SW 1271 (cell line): ENCODE data around the gene KRTAP5-2.
"Not testable (repeated sequence)": the region's sequence is repeated elsewhere in the genome, so short reads cannot be mapped to it uniquely, and the experiment has no call there.

ENCODE experiments used
- DNase-seq, 2 experiments: peaks; one replicate each; lab custom pipeline; 2025; lab: John Stamatoyannopoulos, UW

KRTAP5-2 gene

DNA sequence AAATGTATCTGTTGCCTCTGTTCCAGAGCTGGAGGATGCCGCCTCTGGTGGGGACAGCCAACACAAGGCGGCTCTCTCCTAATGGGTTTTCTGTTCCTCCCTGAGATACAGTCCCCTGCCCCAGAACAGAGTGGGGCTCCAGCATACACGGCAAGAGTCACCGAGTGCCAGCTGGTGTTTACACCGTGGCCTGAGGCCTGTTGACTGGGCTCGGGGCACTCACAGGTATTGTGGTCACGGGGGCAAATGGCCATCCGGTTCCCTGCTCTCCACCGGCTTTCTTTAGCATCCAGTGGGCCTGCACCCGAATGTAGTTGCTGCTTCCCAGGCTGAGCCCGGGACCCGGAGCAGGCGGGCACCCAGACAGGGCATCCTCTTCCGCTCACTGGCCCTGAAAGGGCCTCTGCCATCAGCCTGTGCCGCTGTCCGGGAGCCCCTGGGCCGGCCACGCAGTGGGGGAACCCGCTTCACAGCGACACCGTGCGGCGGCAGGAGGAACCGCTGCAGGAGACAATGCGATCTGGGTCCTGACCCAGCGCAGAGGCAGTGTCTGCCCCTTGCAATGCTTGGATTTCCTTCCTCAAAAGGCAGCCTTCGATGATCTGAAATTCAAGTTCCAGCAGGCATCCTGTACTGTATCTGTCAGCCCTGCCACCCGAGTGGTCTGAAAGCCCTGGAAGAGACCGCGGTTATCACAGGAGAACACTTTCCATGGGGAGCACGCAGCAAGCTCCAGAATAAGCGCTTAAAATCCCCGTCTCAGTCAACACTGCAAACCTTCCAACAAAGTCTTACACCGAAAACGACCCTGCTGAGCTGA lies 30.6 kb upstream of the KRTAP5-2 start:
- no peak for DNase-seq

DNA sequence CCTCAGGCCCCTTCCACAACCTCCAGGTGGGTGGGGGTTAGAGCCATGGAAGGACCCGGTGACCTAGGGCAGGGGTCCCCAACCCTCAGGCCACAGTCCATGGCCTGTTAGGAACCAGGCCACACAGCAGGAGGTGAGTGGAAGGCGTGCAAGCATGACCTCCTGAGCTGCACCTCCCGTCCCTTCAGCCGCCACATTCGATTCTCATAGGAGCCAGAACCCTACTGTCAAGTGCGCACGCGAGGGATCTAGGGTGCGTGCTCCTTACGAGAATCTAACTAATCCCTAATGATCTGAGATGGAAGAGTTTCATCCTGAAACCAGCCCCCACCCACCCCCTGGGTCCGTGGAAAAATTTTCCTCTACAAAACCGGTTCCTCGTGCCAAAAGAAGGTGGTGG lies 27.4 kb upstream of the KRTAP5-2 start:
- DNase-seq, result no peak

DNA sequence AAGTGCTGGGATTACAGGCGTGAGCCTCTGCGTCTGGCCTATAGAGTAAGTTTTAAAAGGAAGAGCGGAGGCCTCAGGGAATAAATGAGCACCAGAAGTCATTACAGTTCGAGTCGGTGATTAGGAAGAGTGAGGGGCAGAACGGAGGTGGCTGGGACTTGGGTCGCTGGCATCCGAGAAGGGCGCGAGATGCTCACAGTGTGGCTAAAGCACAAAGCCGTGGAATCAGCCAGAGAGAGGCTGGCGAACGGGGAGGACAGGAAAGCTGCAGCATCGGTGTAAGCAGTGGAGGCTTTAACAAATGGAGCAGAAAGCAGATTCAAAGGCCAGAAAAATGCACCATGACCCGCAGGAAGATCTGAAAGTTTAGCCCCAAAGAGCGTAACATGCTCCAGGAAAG lies 26.5 kb upstream of the KRTAP5-2 start:
- DNase-seq, result no peak

DNA sequence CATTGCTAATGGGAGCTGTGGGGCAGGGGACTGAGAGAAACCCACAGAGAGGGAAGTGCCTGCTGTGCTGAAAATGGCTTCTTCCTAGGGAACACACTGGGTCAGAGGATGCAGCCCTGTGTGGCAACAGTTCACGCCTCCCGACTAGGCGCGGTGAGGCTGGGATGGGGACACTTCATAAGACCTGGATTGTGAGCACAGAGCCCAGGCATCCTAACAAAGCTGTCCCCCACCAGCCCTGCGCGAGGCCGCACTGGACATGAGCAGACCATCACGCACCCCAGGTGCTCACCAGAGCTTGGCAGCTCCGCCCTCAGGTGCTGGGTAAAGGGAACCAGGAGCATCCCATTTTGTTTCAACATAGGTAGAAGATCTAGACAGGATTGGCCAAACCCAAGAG lies 25.6 kb upstream of the KRTAP5-2 start:
- DNase-seq, result no peak

DNA sequence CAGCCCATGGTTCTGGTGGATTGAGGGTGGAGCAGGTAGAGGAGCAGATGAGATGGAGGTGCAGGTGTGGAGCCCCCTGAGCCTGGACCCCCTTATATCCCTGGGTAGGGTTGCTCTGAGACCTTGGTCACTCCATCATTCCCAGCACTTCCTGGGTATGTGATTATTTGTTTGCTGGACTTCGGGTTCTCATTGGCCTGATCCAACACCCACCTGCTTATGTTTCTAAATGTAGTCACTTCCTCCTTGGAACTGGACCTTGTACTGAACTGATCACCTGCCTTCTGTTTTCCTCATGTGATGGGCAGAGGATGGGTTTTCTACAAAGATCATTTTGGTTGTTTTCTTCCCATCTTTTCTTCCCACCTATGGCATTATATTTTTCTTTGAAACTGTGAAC lies 24.0 kb upstream of the KRTAP5-2 start, which contains the start of gene KRTAP5-4:
TSS of gene KRTAP5-4 (minus strand) at position 53 of the 400 bp plus-strand sequence. CDS start at position 8, 45 bp downstream.
- DNase-seq, result no peak

DNA sequence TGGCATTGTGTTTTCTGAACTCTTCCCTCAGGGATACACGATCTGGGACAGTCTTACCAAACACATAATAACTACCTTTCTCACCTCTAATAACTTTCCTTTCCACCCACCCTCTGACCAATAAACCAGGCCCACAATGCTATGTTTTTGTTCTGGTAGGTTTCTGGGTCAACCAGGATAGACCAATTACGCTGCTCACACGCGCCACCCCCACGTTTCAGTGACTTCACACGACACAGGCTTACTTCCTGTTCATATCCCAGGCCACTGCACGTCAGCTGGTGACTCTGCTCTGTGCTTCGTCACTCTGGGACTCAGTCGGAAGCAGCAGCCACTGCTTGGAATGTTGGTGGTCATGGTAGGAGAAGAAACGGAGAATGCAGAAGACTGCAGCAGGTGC lies 21.4 kb upstream of the KRTAP5-2 start:
- no peak for DNase-seq

DNA sequence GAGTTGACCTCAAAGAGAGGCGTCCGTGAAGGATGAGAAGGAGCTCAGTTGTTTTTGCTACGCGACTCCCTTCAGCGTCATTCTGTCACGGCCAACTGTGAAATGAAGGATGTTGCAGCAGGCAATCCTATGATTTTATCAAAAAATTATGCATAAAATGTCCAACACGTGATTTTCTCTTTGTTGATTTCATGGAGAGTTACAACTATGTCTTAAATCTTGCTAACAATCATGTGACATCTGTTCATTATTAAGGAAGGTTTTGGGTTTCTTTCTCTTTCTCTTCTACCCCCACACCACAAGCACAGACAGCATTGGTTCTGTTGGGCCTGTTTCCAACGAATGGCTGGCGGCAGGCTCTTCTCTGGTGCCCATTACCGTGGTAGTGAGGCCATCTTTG lies 20.1 kb upstream of the KRTAP5-2 start:
- no peak for DNase-seq

DNA sequence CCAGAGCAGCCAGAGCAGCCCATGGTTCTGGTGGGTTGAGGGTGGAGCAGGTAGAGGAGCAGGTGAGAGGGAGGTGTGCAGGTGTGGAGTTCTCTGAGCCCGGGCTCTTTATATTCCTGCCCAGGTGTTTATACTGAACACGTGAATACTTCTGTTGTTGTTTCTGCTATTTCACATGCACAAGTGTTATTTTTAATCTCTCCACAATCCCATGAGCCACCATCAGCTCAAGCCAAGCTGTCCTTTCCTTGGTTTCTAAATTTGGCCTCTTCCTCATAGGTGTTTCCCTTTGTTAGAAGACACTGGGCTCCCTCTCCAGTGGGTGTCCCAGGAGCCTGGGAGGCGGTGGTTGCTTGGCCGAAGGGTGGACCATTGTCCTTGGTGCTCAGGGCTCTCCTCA lies 10.3 kb upstream of the KRTAP5-2 start, which contains the start of gene KRTAP5-3:
TSS of gene KRTAP5-3 (minus strand) at position 101 of the 400 bp plus-strand sequence. CDS start at position 23, 78 bp downstream.
- DNase-seq, result no peak

DNA sequence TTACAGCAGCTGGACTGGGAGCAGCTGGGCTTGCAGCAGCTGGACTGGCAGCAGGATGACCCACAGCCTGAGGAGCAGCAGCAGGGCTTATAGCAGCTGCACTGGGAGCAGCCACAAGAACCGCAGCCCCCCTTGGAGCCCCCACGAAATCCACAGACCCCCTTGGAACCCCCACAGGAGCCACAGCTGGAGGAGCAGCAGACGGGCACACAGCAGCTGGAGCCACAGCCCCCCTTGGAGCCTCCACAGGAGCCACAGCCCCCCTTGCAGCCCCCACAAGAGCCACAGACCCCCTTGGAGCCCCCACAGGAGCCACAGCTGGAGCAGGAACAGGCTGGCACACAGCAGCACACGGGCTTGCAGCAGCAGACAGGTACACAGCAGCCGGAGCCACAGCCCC lies 9.8 kb upstream of the KRTAP5-2 start:
- not testable (repeated sequence) for DNase-seq

DNA sequence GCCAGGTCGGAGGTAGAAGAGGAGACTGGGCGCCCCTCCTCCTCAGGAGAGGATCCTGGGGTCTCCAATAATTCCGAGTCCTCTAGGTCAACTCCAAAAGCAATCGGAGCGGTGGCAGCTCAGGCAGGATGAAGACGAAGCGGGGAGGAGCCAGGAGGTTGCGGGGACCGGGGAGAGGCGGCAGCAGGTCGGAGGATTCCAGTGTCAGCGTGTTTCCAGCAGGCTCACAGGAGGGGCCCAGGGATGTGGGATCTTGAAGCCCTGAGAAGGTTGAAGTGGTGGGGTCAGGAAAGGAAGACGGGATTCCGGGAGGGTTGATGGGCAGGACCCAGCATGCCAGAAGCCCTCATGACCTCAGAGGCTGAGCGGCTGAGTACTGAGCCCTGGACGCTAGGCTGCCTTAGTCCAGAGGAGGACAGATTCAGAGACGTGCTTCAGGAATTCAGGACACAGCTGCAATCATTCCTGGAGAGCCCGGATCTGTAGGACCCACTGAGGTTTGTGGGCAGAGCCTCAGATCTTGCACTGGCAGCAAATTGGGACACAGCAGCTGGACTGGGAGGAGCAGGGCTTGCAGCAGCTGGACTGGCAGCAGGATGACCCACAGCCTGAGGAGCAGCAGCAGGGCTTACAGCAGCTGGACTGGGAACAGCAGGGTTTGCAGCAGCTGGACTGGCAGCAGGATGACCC lies 9.2 kb upstream of the KRTAP5-2 start:
- DNase-seq, result not testable (repeated sequence)

DNA sequence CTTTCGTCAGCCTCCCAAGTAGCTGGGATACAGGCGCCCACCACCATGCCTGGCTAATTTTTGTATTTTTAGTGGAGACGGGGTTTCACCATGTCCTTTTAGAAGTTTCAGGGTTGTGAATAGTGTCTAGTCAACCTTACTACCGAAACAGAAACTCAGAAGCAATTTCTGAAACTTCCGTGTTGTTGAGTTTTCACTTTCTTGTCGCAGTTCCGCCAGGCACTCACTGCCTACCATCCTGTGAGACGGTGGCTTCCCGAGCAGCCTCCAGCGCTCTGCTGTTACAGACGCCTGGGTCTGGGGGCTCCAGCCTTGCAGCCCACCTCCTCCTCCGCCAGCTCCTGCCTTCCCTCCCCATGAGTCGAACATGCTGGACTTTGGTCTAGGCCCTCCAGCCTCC lies 7.8 kb upstream of the KRTAP5-2 start:
- DNase-seq, result not testable (repeated sequence)

DNA sequence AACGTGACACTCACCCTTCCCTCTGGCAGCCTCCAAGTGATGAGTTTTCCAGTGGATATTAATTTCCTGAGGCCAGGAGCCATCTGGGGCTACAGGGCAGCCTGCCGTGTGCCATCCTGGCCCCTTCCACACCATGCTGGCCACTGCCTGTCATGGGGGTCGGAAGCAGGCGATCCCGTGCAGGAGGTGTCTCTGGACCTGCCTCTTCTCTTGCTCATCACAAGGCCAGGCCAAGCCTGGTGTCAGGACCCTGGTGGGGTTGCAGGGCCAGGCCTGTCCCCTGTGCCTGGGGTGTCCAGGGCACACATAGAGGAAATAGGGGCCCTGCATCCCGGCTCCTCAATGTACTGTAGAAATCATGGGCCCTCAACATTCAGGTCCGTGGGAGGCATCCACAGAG lies 6.6 kb upstream of the KRTAP5-2 start:
- DNase-seq, result no peak

DNA sequence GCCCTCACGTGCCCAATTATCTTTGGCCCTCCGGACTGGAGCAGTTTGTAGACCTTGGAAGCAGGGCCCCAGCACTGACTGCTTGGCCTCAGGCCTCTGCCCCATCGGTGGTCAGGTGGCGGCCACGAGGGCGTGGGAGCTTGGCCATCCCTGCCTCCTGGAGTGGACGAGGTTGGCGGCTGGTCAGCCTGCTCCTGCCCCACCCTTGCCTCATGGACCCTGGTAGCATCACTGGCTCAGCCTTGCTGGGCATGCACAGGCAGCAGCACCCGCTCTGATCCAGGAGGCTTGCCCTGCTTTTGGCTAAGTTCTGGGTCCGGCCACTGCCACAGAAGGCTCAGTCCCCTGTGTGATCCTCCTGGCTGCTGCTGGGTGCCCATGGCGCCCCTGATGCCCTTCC lies 6.1 kb upstream of the KRTAP5-2 start:
- no peak for DNase-seq

DNA sequence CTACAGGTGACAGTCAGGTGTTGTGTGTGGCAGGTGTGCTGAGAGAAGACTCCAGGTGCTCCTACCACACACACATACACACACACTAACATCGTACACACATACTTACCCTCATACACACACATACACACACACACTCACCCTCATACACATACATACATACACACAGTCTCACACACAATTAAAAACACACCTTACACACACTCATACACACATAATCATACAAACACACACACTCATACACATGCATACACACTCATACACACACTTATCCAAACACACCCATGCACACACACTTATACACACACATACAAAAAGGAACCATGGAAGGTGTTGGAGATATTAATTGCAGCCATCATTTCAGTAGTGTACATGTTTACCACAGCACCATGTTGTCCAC lies 5.5 kb upstream of the KRTAP5-2 start:
- no peak for DNase-seq

DNA sequence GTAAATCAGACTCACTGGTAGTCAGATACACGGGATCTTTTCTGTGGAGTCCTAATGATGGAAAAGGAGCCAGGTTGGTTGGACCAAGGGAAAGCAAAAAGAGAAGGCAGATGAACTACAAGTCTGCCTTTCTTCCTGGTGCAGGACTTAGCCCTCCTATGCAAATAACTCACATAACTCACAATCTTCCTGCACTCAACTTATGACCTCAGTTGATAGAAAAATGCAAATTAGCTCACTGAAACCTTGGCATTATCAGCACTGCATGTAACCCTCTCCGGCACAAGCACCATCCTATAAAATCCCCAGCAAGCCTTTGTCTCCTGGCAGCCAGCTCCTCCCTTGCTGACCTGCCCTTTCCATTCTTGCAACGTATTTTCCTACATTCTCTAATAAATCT lies 3.6 kb upstream of the KRTAP5-2 start:
- DNase-seq, result not testable (repeated sequence)

DNA sequence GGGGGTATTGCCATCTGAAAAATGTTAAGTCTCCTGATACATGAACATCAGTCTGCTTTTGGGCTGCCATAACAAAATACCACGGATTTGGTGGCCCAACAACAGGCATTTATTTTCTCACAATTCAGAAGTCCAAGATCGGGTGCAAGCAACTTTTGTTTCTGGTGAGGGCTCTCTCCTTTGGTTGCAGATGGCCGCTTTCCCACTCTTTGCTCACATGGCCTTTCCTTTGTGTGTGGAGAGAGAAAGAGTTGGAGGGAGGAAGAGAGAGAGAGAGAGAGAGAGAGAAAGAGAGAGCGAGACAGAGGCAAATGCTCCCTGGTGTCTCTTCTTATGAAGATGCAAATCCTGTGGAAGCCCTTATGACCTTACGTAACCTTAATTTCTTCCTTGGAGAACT lies 2.5 kb upstream of the KRTAP5-2 start:
- DNase-seq, result no peak

DNA sequence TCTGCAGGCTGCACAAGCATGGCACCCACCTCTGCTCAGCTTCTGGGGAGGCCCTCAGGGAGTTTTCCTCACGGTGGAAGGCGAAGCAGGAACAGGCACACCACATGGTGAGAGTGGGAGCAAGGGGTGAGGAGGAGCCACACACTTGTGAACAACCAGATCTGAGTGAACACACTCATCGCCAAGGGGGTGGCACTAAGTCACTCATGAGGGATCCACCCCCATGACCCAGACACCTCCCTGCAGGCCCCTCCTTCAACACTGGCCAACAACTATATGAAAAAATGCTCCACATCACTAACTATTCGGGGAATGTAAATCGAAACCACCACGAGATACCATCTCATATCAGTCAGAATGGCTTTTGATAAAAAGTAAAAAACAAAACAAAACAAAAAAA lies 722 bp upstream of the KRTAP5-2 start:
- DNase-seq, result no peak

DNA sequence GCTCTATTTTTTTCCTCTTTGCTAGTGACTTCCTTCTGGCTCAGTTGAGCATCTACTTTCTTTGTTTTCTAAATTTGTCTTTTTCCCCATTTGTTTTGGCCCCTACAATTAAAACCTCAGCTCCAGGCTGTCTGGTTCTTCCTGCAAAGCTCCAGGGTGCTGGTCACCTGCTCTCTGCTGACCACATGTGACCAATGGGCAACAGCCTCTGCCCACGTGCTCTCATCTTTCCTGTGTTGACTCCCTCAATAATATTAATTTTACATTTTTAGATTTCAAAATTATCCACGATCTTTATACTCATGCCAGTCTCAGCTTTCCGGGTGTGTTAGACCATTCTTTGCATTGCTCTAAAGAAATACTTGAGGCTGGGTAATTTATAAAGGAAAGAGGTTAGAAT lies 312 bp upstream of the KRTAP5-2 start:
- not testable (repeated sequence) for DNase-seq

DNA sequence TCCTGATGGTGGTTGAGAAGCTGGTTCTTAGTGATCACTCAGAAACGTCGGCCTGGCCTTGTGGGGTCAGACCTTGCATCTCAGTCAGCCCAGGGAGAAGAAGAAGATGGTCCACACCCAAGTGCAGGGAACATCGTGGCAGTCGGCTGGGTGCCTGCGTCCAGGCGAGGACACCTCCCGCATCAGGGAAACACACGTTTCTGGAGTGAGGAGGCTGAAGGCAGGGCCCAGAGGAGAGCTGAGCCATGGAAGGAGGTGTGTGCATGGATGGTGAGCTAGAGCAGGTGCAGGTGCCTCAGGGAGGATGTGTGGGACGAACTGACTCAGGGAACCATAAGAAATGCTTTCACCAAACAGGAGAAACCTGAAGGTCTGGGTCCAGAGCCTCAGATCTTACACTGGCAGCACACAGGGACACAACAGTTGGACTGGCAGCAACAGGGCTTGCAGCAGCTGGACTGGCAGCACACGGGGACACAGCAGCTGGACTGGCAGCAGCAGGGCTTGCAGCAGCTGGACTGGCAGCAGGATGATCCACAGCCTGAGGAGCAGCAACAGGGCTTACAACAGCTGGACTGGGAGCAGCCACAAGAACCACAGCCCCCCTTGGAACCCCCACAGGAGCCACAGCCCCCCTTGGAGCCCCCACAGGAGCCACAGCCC lies 632 bp downstream of the KRTAP5-2 start:
- no peak for DNase-seq

DNA sequence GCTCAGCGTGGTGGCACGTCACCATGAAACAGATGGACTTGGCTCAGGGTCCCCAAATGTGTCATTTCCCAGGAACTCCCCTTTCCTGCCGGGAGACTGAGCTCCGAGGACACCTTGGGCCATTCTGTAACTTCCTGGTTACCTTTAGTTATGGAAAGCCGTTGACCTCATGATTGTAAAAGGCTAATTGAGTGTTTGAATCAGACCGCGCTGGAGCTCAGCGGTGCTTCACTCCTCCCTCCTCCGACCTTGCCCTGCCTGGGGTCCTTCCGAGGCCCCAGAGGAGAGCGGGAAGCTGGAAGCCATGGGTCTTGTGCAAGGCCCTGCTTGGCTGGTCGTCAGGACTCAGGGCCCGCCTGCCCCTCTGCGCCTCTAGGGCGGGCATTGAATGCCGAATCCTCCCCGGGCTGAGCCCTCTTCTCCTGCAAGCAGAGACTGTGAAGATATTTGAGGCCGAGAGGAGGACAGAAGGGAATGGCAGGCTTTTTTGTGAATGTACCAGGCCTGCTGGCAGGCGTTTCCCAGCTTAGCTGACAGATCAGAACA lies 1.4 kb downstream of the KRTAP5-2 start:
- DNase-seq, result not testable (repeated sequence)

DNA sequence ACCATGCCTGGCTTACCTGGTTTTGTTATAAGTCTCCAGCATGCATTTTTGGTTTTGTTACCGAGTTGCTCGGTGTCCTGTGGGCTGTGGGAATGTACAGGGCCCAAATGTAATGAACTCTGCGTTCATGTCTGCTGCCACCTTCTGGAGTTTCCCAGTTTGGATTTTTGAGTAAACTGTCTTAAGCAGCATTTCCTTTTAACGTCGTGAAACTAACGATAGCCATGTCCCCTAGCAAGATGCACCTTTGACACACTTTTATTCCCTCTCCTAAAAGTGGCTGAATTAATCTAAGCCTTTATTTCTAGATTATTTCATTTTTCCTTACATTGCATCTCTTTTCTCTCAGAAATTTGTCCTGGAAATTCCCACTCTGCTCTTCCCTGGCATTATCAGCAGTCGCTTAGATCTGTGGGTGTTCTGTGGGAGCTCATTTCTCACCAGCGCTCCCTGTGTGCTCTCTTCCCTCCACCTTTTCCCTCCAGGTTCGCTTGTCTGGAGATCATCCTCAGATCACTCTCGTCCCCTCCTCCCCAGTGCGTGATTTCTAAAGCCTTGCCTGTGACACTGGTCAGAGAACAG lies 2.0 kb downstream of the KRTAP5-2 start:
- peak in 1 of 2 experiments; percentile 9 for DNase-seq

DNA sequence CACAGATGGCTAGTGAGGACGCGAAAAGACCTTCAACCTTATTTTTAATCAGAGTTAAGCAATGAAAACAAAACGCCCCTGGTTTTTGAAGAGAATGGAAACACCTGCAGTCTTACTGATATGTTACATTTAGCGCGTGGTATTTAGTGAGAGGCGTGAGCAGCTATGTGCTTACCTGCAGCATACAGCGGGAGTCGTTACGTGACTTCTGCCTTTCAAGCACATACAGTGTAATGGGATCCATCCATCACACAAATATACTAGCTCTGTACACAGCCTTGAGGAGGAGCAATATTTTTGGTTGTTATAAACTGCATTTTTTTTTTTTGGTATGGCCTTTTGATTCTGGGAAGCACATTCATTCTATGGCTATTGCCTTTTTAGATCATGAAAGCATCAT lies 5.5 kb downstream of the KRTAP5-2 start:
- DNase-seq, result no peak
